HG03045 (cell line): ENCODE measurements around the gene GALNS.
A peak's percentile ranks its signal among the peaks of the same experiment; 100 is the strongest.
"Not testable (repeated sequence)": the region's sequence is repeated elsewhere in the genome, so short reads cannot be mapped to it uniquely, and the experiment has no call there.

Experiments
- ATAC-seq: cut with Tn5 transposase; IDR thresholded peaks from one replicate; pipeline ENCODE4 v1.9.1; 2021; ENCODE audit warnings: mild to moderate bottlenecking, moderate library complexity; ENCODE audit not compliant: unreplicated experiment

GALNS gene, protein sequence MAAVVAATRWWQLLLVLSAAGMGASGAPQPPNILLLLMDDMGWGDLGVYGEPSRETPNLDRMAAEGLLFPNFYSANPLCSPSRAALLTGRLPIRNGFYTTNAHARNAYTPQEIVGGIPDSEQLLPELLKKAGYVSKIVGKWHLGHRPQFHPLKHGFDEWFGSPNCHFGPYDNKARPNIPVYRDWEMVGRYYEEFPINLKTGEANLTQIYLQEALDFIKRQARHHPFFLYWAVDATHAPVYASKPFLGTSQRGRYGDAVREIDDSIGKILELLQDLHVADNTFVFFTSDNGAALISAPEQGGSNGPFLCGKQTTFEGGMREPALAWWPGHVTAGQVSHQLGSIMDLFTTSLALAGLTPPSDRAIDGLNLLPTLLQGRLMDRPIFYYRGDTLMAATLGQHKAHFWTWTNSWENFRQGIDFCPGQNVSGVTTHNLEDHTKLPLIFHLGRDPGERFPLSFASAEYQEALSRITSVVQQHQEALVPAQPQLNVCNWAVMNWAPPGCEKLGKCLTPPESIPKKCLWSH

DNA sequence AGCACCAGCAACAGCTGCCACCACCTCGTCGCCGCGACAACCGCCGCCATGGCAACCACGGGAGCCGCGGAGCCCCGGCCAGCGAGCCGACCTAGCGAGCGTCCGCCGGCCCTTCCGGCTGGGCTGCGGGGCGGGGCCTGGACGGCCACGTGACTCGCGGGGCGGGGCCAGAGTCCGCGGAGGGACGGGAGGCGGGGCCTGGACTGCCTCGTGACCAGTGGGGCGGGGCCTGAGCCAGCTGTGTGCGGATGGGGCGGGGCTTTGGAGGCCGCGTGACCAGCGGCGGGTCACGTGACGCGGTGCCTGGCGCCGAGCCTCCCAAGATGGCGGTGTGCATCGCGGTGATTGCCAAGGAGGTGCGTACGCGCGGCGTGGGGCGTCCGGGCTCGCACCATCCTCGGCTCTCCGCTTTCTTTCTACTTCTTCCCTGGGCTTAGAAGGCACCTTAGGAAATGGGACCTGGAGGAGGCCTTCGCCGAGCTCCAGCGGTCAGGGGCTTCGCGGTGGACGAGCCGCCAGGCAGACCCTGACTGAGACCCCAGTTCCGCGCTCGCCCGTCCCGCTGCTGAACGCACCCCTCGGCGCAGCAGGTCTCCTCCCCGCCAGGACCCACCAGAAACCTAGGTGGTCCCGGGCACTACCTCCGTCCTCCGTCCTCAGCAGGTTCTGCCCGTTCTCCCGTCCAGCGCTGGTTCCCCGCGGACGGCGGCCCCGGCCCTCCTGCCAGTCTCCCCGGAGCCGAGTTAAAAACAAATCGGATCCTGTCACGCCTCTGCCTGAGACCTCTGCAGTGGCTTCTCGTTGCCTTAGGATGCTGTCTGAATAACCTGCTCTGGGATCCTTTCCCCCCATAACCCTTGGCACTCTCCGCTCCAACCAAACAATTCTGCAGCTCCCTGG is at the start of gene GALNS, which contains the start of gene TRAPPC2L:
Gene GALNS (minus strand): TSS at position 120 of the 900 bp plus-strand sequence. CDS start 70 bp downstream, at position 50.
Gene TRAPPC2L (plus strand): TSS at position 300 of the 900 bp plus-strand sequence. CDS start 24 bp downstream, at position 324.
- peak; percentile 86 for ATAC-seq

DNA sequence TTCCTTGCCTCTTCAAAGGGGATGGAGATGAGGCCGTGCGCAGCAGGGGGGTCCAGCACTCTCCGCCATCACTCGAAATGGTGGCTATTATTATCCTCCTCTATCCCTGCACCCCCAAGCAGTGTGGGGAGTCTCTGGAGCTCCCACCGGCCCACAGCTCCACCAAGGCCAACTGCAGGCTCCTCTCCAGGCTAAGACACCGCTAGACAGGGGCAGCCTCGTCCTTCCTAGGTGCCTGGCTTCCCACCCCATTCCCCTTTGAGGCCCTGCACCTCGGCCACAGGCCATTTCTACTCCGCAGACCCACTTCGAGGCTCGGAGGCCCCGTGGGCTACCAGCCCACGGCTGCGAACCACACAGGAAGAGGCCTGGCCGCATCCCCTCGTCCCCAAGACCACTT is 49.3 kb upstream of the GALNS start:
- ATAC-seq: no peak

DNA sequence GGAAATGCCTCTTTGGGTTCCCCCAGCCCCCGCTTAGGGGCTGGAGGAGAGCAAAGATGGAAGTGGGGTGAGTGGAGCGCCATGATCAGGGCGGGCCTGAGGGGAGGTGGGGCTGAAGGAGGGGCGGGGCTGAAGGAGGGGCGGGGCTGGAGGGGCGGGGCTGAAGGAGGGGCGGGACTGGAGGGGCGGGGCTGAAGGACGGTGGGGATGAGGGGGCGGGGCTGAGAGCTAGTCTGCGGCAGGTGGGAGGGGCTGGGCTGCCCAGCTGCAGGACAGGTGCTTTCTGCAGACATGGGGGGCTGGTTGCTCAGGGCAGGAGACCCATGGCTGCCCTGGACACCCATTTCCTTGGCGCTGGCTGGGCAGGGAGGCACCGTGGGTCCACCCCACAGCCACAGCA is 48.8 kb upstream of the GALNS start:
- ATAC-seq: no peak

GRCh38 chr16:88904676-88905365 is 48.1 kb upstream of the GALNS start:
- ATAC-seq: no peak

- no peak for ATAC-seq
Observed at GRCh38 chr16:88903267-88903666, 46.5 kb upstream of the GALNS start.

- ATAC-seq: no peak
Observed at GRCh38 chr16:88902744-88903143, 46.0 kb upstream of the GALNS start.

DNA sequence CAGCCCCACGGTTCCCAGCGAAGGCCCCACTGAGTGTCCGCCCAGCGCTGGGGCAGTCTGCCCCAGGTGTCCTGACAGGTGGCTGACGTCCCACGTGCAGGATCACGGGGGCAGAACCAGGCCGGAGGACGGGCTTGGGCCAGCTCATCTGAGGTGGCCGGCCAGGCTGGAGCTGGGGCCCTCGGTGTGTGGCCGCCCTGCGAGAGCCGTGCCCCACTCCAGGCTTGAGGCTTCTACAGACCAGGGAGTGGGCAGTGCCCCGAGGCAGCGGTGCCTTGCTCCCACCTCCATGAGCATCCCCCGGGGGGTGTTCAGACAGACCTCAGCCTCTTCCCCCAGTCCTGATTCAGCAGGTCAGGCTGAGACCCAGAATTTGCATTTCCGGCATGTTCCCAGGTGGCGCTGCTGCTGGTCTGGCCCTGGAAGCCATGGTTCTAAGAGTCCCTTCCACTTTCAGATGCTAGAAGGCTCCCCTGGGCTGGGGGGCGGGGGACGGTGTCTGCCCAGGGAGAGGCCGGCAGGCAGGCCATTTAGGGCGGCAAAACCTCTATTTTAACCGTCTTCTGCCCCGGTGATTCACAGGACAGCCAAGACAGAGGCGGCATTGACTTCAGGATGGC is 45.1 kb upstream of the GALNS start:
- ATAC-seq: no peak

- no peak for ATAC-seq
Observed at GRCh38 chr16:88900662-88901052, 43.9 kb upstream of the GALNS start.

- no peak for ATAC-seq
Observed at GRCh38 chr16:88899901-88900661, 43.3 kb upstream of the GALNS start.

GRCh38 chr16:88897696-88898425 is 41.1 kb upstream of the GALNS start:
- ATAC-seq: no peak

GRCh38 chr16:88896238-88897070 is 39.7 kb upstream of the GALNS start:
- ATAC-seq: no peak

- no peak for ATAC-seq
Observed at GRCh38 chr16:88895335-88895734, 38.6 kb upstream of the GALNS start.

- no peak for ATAC-seq
Observed at GRCh38 chr16:88894681-88895300, 38.0 kb upstream of the GALNS start.

- not testable (repeated sequence) for ATAC-seq
Observed at GRCh38 chr16:88894266-88894665, 37.5 kb upstream of the GALNS start.

DNA sequence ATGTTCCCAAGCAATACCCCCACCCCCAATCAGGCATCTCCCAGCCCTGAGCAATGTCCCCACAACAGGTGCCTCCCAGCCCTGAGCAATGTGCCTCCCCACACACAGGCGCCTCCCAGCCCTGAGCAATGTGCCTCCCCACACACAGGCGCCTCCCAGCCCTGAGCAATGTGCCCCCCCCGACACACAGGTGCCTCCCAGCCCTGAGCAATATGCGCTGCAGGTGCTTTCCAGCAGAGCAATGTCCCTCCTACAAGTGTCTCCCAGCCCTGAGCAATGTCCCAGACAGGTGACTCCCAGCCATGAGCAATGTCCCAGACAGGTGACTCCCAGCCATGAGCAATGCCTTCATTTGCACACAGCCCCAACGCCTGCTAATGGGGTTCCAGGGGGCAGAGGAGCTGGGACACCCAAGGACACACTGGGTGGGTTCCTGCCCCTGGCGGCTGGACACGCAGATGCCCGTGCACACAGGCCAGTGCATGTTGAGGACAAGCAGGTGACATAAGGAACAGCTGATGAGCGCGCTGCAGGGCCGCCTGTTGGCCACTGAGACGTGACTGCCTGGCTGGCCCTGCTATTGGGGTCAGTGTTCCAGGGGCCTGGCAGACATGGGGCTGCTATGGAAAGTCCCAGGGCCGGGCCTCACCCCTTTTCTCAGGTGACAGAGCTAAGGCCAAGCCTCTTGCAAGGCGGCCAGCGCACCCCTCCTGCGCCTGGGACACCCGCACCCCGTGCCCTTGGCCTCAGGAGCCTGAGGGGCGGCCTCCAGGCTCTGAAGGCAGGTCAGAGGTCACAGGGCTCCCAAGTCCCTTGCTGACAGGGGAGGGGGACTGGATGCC is 36.6 kb upstream of the GALNS start:
- ATAC-seq: no peak

GRCh38 chr16:88892065-88892464 is 35.3 kb upstream of the GALNS start:
- ATAC-seq: no peak

DNA sequence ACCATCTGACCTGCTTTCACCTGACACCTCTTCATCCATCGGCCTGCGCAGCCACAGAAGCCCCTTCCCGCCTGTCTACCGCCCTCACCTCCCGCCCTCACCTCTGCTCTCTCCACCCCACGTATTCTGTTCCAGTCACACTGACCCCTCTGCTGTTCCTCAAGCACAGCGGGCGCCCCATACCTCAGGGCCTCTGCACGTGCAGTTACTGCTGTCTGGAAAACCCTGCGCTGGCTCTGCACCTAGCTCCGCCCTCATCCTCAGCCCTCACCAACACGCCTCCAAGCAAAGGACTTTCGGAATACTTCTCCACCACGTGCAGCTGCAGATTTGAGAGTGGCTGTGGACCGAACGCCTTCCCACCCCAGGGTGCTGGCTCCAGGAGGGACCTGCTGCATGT is 34.3 kb upstream of the GALNS start:
- ATAC-seq: no peak
